Neural crest cell (in vitro differentiated cells): ENCODE results near the gene TSPYL1. TPM values are rescaled to one million over a fixed set of nuclear protein-coding genes. Genes with fewer than 3 reads are reported as not detected.

ENCODE experiments used
- DNase-seq: peaks from one replicate; pipeline ENCODE4 v3.0.0; 2021; ENCODE audit warnings: low read depth, mixed read lengths, low spot score
- H3K27ac Mint-ChIP-seq: one replicate; pipeline ENCODE4 v1.8.0; 2021; ENCODE audit warnings: mild to moderate bottlenecking, mixed read lengths; ENCODE audit not compliant: unreplicated experiment
- H3K27me3 Mint-ChIP-seq: 2 replicates; pipeline ENCODE4 v1.8.0; 2021; ENCODE audit warnings: low read depth, mild to moderate bottlenecking, mixed read lengths
- H3K36me3 Mint-ChIP-seq: 2 replicates; pipeline ENCODE4 v1.8.0; 2021; ENCODE audit warnings: low read depth, mild to moderate bottlenecking, mixed read lengths
- H3K4me1 Mint-ChIP-seq: 2 replicates; pipeline ENCODE4 v1.8.0; 2021; ENCODE audit warnings: mixed read lengths
- H3K4me3 Mint-ChIP-seq: one replicate; pipeline ENCODE4 v1.8.0; 2021; ENCODE audit warnings: mild to moderate bottlenecking, mixed read lengths
- H3K9me3 Mint-ChIP-seq: 2 replicates; pipeline ENCODE4 v1.8.0; 2021; ENCODE audit warnings: mixed read lengths
- total RNA-seq: library from RNA; stranded (reverse); gene quantifications from 2 replicates; pipeline ENCODE4 v1.2.1, GENCODE V29; 2021
- TF ChIP-seq, protein P1 (sequence below): fragments of 200-600 bp; sonication (generic); conservative IDR thresholded peaks from 2 replicates; pipeline ENCODE4 v1.5.0; 2021; ENCODE audit warnings: antibody characterized with exemption, mild to moderate bottlenecking

Gene TSPYL1
- total RNA-seq, 1 donor from 2014 or later: 57.7 TPM

DNA sequence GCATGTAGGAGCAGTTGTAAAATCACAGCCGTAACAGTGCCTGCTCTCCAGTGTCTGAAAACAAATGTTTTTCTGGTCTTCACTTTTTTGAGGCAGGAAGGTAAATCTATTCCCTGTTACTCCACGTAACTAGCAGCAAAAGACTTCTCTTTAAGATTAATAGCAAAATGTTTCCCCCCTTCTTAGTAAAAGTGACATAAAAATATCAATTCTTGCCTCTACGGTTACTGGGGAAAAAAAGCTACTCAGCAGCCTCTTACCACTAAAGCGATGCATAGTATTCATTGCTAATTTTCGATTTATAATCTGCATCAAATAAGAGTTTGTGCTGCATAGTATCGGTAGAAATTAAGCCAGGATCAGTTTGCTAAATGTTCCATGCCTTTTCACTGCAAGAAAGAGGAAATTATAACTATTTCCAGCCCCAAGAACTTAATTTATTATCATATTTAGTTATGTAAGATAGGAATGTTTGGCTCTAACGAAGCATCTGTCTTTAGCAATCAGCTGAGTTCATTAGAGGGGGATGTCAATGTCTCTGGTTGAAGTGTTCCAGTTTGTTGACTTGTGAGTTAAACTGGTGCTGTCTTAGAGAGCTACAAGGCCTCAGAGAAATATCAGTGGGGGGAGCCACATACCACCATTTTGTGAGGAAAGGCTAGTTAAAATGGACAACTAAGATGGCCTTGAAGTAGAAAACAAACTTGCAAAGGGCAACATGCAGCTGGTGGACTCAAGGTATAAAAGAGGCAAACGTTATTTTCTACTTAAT lies 617 bp upstream of the TSPYL1 start:
- TF ChIP-seq, protein P1, sequence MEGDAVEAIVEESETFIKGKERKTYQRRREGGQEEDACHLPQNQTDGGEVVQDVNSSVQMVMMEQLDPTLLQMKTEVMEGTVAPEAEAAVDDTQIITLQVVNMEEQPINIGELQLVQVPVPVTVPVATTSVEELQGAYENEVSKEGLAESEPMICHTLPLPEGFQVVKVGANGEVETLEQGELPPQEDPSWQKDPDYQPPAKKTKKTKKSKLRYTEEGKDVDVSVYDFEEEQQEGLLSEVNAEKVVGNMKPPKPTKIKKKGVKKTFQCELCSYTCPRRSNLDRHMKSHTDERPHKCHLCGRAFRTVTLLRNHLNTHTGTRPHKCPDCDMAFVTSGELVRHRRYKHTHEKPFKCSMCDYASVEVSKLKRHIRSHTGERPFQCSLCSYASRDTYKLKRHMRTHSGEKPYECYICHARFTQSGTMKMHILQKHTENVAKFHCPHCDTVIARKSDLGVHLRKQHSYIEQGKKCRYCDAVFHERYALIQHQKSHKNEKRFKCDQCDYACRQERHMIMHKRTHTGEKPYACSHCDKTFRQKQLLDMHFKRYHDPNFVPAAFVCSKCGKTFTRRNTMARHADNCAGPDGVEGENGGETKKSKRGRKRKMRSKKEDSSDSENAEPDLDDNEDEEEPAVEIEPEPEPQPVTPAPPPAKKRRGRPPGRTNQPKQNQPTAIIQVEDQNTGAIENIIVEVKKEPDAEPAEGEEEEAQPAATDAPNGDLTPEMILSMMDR: no peak
- Mint-ChIP-seq H3K4me3 (peak overlapping the region; percentile 100), H3K27ac (peak overlapping the region; percentile 100), H3K4me1 (peaks cover 50% of the 10 kb centered on the region), H3K27me3 (no peaks in the 10 kb centered on the region), H3K36me3 (peaks cover 20% of the 10 kb centered on the region), H3K9me3 (no peaks in the 10 kb centered on the region)
- DNase-seq: no peak

DNA sequence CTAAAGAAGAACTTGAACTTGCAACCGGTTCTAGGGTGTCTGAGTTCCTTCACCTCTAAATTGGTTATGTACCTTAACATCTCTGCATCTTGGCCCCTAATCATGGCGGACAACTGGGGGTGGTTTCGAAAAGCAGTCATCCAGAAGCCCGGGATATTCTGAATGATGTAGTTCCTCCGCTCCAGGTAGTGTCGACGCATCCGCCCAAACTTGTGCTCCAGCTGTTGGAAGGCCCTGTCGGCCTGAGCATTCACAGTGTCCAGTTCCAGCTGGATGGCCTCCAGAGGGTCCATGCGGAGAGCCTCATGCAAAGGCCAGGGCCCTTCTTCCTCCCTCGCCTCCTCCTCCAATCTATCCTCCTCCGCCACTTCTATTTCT lies 887 bp downstream of the TSPYL1 start:
- Mint-ChIP-seq H3K4me3 (peak overlapping the region; percentile 100), H3K36me3 (peaks cover 24% of the 10 kb centered on the region), H3K27ac (peak overlapping the region; percentile 100), H3K4me1 (peaks cover 54% of the 10 kb centered on the region), H3K27me3 (no peaks in the 10 kb centered on the region), H3K9me3 (no peaks in the 10 kb centered on the region)
- no peak for DNase-seq
- TF ChIP-seq, protein P1: no peak

DNA sequence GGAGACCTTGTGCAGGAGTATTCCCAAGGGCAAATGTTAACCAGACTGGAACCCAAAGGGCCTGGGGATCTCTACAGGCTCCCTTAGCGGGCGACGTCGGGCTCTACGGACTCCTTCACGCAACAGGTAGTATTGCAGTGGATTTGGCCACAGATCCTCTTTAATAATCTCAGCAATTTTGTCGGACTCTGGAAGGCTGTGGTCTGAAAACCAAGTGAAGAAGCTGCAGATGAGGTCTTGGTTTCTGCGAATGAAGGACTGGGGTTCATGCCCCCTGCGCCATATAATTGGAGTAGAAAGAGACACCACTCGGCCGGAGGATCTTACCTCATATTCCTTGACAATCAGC lies 1.3 kb downstream of the TSPYL1 start:
- Mint-ChIP-seq H3K4me3 (peak overlapping the region; percentile 100), H3K4me1 (peaks cover 54% of the 10 kb centered on the region), H3K27me3 (no peaks in the 10 kb centered on the region), H3K9me3 (no peaks in the 10 kb centered on the region), H3K36me3 (peaks cover 24% of the 10 kb centered on the region), H3K27ac (no peak overlapping the region)
- TF ChIP-seq, protein P1: no peak
- no peak for DNase-seq

DNA sequence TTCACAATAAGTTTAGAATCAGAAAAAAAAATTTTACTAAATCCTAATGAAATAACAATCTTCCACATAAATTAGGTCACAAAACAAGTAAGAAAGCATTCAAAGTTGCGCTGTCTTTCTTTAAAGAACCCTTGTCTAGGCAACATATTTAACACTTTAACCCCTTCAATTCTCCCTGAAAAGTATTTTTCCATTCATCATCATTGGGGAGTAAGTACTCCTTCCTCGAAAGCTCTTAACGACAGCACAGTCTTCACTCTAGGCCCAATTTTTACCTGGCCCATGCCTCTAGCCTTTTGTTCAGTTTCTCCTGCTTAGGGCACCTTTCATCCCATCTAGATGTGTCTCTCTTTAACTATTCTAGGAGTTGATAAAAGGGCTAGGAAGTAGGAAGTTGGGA lies 2.6 kb downstream of the TSPYL1 start:
- Mint-ChIP-seq H3K4me3 (peak overlapping the region; percentile 100), H3K4me1 (peaks cover 54% of the 10 kb centered on the region), H3K9me3 (no peaks in the 10 kb centered on the region)

DNA sequence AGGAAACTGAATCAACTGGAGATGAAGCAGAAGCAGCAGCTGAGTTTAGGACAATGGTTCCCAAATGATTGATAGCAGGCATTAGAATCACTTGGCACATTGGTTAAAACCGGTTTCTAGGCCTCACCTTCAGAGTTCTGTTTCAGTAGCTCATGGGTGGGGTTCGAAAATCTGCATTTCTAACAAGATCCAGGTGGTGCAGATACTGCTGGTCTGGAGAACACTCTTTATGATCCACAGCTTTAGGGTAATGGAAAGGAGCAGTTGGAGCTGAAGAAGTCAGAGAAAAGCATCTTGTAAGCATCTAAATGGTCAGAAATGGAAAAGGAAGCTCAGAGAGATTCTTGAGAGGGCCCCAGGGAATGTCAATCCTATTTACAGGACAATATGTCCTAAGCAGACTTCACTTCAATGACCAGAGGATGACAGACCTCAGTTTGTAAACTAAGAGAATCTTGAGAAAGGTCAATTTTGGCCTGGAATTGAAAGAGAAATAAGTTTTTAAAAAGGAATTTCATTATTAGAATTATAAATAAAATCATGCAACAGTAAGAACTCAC lies 8.5 kb downstream of the TSPYL1 start:
- Mint-ChIP-seq H3K4me3 (no peak overlapping the region), H3K4me1 (peaks cover 15% of the 10 kb centered on the region), H3K9me3 (no peaks in the 10 kb centered on the region), H3K36me3 (peaks cover 8% of the 10 kb centered on the region), H3K27me3 (no peaks in the 10 kb centered on the region), H3K27ac (no peak overlapping the region)
- no peak for DNase-seq
- TF ChIP-seq, protein P1: no peak

More for the DNA sequence above, 2.6 kb downstream of the TSPYL1 start:
- peaks cover 24% of the 10 kb centered on the region for H3K36me3 Mint-ChIP-seq
- no peaks in the 10 kb centered on the region for H3K27me3 Mint-ChIP-seq
- TF ChIP-seq, protein P1: no peak
- no peak overlapping the region for H3K27ac Mint-ChIP-seq
- no peak for DNase-seq
